AG10803 (cell line): Measurements from ENCODE around the gene SYT9.

Source experiments
- DNase-seq: peaks from one replicate; pipeline ENCODE4 v3.0.0; 2010; ENCODE audit warnings: low read depth
- H3K4me3 ChIP-seq: 2 replicates; pipeline ENCODE4 v1.5.1; 2011; ENCODE audit warnings: mild to moderate bottlenecking, low read length, control low read depth
- CTCF ChIP-seq: conservative IDR thresholded peaks from 2 replicates; pipeline ENCODE4 v1.5.1; 2011; ENCODE audit warnings: mild to moderate bottlenecking, low read length, control low read depth, inconsistent platforms

SYT9 gene

GRCh38 chr11:7487360-7487759, 235.7 kb downstream of the SYT9 start:
- no peak overlapping the region for H3K4me3 ChIP-seq
- TF ChIP-seq CTCF, result no peak
- DNase-seq, result no peak

- no peak for TF ChIP-seq CTCF
- no peak overlapping the region for H3K4me3 ChIP-seq
- no peak for DNase-seq
Observed at GRCh38 chr11:7488681-7489080, 237.0 kb downstream of the SYT9 start.

GRCh38 chr11:7489376-7489775, 237.7 kb downstream of the SYT9 start:
- no peak for DNase-seq
- TF ChIP-seq CTCF, result no peak
- H3K4me3 ChIP-seq, result no peak overlapping the region

- no peak overlapping the region for H3K4me3 ChIP-seq
- no peak for TF ChIP-seq CTCF
- peak; percentile 80 for DNase-seq
Observed at GRCh38 chr11:7490054-7490453, 238.3 kb downstream of the SYT9 start.

GRCh38 chr11:7490535-7490934, 238.8 kb downstream of the SYT9 start:
- TF ChIP-seq CTCF, result peak; percentile 40
- no peak overlapping the region for H3K4me3 ChIP-seq
- DNase-seq, result peak; percentile 40

GRCh38 chr11:7492253-7492652, 240.5 kb downstream of the SYT9 start:
- DNase-seq, result no peak
- TF ChIP-seq CTCF, result no peak
- no peak overlapping the region for H3K4me3 ChIP-seq

- no peak for TF ChIP-seq CTCF
- no peak for DNase-seq
- no peak overlapping the region for H3K4me3 ChIP-seq
Observed at GRCh38 chr11:7493670-7494069, 242.0 kb downstream of the SYT9 start.
